ENCODE results near the gene CTBP1.

DNA sequence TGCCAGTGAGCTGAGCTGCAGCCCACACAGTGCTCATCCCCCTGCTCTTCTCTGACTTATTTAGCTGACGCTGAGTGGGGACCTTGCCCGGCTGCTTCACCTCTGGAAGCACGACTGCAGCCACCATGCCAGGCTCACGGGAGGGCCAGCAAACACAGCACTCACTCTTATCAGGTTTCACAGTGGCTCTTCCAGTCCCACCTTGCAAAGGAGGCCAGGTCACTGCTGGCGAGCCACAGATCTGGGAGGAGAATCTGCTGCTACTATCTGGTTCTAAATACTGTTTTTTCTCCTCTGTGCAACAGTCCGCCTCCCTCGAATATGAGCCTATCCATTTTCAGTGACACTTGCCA, 69.9 kb downstream of the CTBP1 start:
- TF ChIP-seq POLR2AphosphoS5 (IDR thresholded peaks at IDR 0.05; ENCODE audit: low read depth, low read length) = no peak
- TF ChIP-seq POLR2A (IDR thresholded peaks at IDR 0.05; ENCODE audit: low read depth, low read length) = no peak

All from GM12892 (cell line).